Uterus (tissue), 4 donors: ENCODE measurements around the gene RAC3. TPM values are rescaled to one million over a fixed set of nuclear protein-coding genes. Genes with fewer than 3 reads are reported as not detected.

Experiments
- DNase-seq, 2 donors: peaks; one replicate each; pipeline ENCODE4 v3.0.0-alpha.2; 2019 to 2020
- H3K27ac ChIP-seq, 2 donors: fragments of 200-600 bp; sonication (generic); 1 replicate in 1 of 2; 2 replicates in 1 of 2; pipeline ENCODE4 v1.5.1; 2016 to 2018
- H3K27me3 ChIP-seq, 2 donors: fragments of 200-600 bp; sonication (generic); one replicate each; pipeline ENCODE4 v1.5.1; 2018 to 2019; ENCODE audit warnings: control low read depth in 1 of 2
- H3K36me3 ChIP-seq, 2 donors: fragments of 200-600 bp; sonication (generic); one replicate each; pipeline ENCODE4 v1.5.1; 2019; ENCODE audit warnings: control low read depth in 1 of 2
- H3K4me1 ChIP-seq, 2 donors: fragments of 200-600 bp; sonication (generic); one replicate each; pipeline ENCODE4 v1.5.1; 2018 to 2019; ENCODE audit warnings: control low read depth in 1 of 2
- H3K4me3 ChIP-seq, 2 donors: fragments of 200-600 bp; sonication (generic); 1 replicate in 1 of 2; 2 replicates in 1 of 2; pipeline ENCODE4 v1.5.1; 2018 to 2019; ENCODE audit warnings: mild to moderate bottlenecking in 1 of 2
- H3K9me3 ChIP-seq, 2 donors: fragments of 200-600 bp; sonication (generic); one replicate each; pipeline ENCODE4 v1.5.1; 2019; ENCODE audit warnings: control low read depth in 1 of 2
- CTCF ChIP-seq, 4 experiments: fragments of 200-600 bp in 2 of 4; fragments of 450-650 bp in 2 of 4; sonication (generic) in 2 of 4; IDR thresholded peaks; one replicate each; pipeline ENCODE4 v1.5.1; 2016 to 2019; ENCODE audit warnings: antibody characterized with exemption in 4 of 4, mild to moderate bottlenecking in 2 of 4, moderate library complexity in 1 of 4
- POLR2A ChIP-seq, 2 donors: fragments of 450-650 bp; IDR thresholded peaks; one replicate each; pipeline ENCODE4 v1.6.1; 2016; ENCODE audit warnings: antibody characterized with exemption in 2 of 2, mild to moderate bottlenecking in 1 of 2, moderate library complexity in 1 of 2
- intact Hi-C: fragments of 100-400 bp; cut with DNase I; formaldehyde crosslinking; loops from one replicate; pipeline ENCODE4 v1.15.1; 2023; ENCODE audit warnings: low total_unique reads
- total RNA-seq, 4 donors: library from RNA; depleted of rRNA in 3 of 4; stranded (reverse); fragments of >200 nt in 3 of 4; gene quantifications; one replicate each; pipeline versions ENCODE4 v1.1.0 to v1.2.4, GENCODE V29; 2014 to 2023
- donor health status: DM: yes; HTN: yes; CAD: no.

RAC3 gene
- total RNA-seq, 4 donors from 2014 or later: 0.91 to 8.4 TPM; not detected in 2

DNA sequence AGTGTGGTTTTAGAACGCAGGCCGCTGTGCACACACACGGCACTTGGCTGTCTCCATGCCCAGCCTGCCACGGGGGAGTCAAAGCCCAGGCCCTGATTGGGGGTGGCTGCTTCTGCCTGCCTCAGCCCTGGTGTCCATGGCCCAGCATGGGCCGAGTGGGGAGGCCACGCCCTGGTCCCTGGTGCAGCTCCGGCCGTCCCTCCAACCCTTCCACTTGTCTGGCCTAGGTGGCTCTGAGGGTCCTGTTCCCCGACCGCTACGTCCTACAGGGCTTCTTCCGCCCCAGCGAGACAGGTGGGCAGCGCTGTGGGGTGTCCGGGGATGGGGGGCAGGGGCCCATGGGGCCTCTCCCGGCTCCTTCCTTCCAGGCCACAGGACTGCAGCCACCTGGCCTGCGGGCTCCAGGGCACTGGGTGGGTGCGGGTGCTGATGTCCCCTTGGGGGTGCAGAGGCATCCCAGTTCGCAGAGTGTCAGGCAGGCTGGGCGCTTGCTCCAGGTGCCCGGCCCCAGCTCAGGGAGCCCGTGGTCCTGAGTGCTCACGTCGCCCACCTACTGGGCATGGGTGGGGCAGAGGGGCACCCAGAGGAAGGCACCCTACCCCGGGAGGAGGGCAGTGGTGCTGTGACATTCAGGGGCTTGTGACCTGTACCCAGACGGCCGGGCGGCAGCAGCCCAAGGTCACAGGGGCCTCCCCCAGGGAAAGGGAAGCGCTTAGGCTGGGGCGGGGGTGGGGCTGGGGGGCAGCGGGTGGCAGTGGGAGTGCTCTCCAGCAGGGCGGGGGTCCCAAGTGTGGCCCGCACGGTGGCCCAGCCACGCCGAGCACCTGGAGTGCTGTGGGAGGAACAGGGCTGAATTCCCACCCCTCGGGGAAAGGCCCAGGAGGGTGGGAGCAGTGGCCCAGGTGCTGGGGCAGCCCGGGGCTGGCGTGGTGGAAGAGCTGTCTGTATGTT is 20.6 kb upstream of the RAC3 start:
- no peak overlapping the region for H3K27ac ChIP-seq
- H3K36me3 ChIP-seq: no peaks in the 10 kb centered on the region
- no peaks in the 10 kb centered on the region for H3K9me3 ChIP-seq
- no peaks in the 10 kb centered on the region for H3K27me3 ChIP-seq
- H3K4me1 ChIP-seq: no peaks in the 10 kb centered on the region
- no peak for DNase-seq
- intact Hi-C loops: no loop called here
- no peak for TF ChIP-seq CTCF (IDR thresholded peaks at IDR 0.05)
- TF ChIP-seq POLR2A (IDR thresholded peaks at IDR 0.05): no peak
- H3K4me3 ChIP-seq: no peak overlapping the region

DNA sequence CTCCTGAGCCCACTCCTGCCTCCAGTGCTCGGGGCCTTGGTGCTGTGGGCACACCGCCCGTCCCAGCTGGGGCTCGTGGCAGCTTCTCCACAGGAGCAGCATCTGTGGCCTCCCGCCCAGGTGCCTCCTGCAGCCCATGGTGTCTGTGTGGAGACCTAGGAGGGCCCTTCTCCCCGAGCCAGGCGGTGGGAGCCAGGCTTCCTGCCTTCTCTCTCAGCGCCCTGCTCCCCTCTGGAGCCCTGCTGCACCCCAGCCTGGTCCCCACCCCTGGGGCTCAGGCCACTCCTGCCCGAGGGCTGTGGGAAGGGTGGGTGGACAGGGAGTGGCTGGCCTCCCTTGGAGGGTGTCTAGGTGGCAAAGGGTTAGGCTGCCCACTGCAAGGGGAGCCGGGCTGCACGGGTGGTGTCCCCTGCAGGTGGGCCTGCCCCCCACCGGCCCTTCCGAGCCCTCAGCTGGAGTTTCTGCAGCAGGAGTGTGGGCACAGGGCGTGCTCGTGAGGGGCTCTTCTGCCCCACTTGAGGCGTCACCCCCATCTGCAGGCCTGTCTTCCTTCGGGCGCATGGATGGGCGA is 19.8 kb upstream of the RAC3 start:
- Histone ChIP-seq H3K36me3 (no peaks in the 10 kb centered on the region), H3K27ac (peak overlapping the region in 1 of 2 donors; percentile 65)

DNA sequence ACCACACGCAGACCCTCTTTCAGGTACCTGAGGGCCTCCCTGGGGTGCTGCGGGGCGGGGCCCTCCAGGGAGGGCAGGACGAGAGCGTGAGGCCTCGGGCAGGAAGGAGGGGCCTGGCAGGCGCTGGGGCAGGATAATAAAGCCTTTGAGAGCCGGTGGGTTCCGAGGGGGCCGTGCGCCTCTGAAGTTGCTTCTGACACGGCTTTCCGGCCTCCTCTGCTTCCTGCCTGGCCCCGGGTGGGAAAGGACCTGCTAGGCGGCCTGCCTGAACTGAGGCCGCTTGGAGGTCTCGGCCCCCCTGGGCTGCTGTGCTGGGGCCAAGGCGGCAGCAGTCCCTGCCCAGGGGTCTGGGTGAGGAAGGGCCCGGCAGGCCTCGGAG is 19.2 kb upstream of the RAC3 start:
- Histone ChIP-seq H3K27me3 (no peaks in the 10 kb centered on the region), H3K4me1 (no peaks in the 10 kb centered on the region), H3K9me3 (no peaks in the 10 kb centered on the region), H3K27ac (peak overlapping the region; percentile 65 to 71), H3K4me3 (no peak overlapping the region), H3K36me3 (no peaks in the 10 kb centered on the region)
- DNase-seq: no peak
- TF ChIP-seq POLR2A (IDR thresholded peaks at IDR 0.05) (no peak), CTCF (IDR thresholded peaks at IDR 0.05) (no peak)
- intact Hi-C loops: no loop called here

More for the DNA sequence above, 19.8 kb upstream of the RAC3 start:
- no peaks in the 10 kb centered on the region for H3K4me1 ChIP-seq
- no peaks in the 10 kb centered on the region for H3K27me3 ChIP-seq
- intact Hi-C loops: no loop called here
- DNase-seq: no peak
- H3K9me3 ChIP-seq: no peaks in the 10 kb centered on the region
- TF ChIP-seq POLR2A (IDR thresholded peaks at IDR 0.05) (no peak), CTCF (IDR thresholded peaks at IDR 0.05) (no peak)
- no peak overlapping the region for H3K4me3 ChIP-seq

DNA sequence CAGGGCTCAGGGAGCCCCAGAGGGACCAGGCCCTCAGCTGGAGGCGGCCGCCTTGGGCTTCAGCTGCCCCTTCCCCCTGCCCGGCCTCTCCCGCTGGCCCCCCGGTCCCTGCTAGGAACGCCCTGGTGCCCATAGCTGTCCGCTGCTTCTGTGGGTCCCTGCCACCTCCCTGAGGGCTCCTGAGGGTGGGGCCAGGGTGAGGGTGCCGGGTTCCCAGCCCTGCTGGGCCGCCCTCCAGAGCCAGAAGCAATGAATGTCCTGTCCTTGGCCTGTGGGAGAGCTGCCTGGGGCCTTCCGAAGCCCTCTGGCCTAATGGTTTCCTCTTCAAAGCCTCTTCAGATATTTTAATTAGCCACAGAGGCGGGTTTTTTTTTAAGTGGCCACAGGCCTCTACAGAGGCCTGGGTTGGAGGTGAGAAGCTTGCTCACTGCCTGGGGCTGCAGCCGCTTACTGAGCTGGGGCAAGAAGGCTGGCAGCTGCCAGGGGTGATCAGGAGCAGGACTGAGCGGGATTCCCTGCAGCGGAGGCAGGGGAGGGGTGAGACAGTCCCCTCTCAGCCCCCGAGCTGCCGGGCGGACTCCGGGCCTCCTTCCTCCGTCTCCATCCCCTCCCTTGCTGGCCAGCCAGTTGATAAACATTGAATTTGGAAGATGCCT is 18.7 kb upstream of the RAC3 start:
- H3K36me3 ChIP-seq: no peaks in the 10 kb centered on the region
- H3K27ac ChIP-seq: peak overlapping the region; percentile 65 to 71
- TF ChIP-seq POLR2A (IDR thresholded peaks at IDR 0.05) (no peak), CTCF (IDR thresholded peaks at IDR 0.05) (no peak)
- no peaks in the 10 kb centered on the region for H3K4me1 ChIP-seq
- DNase-seq: no peak
- no peaks in the 10 kb centered on the region for H3K27me3 ChIP-seq
- intact Hi-C loops: no loop called here
- no peak overlapping the region for H3K4me3 ChIP-seq
- no peaks in the 10 kb centered on the region for H3K9me3 ChIP-seq

DNA sequence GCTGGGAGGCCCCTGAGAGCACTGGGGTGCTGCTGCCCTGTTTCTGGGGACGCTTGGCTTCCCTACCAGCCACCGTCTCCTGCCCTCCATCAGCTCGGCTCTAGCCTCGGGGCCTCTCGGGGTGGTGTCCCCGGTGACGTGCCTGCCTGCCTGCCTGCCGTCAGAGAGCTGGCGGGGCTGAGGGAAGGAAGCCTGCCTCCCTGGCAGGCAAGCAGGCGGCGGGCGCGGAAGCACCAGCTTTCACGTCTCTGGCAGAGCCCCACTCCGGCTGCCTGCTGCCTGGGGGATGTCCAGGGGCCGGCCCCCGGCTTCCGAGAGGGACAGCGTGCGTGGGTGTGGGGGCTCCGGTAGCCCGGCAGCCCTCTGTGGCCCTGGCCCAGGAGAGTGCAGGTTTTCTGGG is 18.1 kb upstream of the RAC3 start:
- H3K9me3 ChIP-seq: no peaks in the 10 kb centered on the region
- DNase-seq: peak in 1 of 2 donors; percentile 58
- no peaks in the 10 kb centered on the region for H3K36me3 ChIP-seq
- intact Hi-C loops: no loop called here
- H3K4me3 ChIP-seq: no peak overlapping the region
- TF ChIP-seq CTCF (IDR thresholded peaks at IDR 0.05) (no peak), POLR2A (IDR thresholded peaks at IDR 0.05) (peak in 1 of 2 donors; percentile 26)
- H3K27me3 ChIP-seq: no peaks in the 10 kb centered on the region
- peak overlapping the region; percentile 65 to 71 for H3K27ac ChIP-seq
- no peaks in the 10 kb centered on the region for H3K4me1 ChIP-seq
